Measurements from ENCODE around the gene GAL3ST1.
"Not testable (repeated sequence)": the region's sequence is repeated elsewhere in the genome, so short reads cannot be mapped to it uniquely, and the experiment has no call there.

The GAL3ST1 gene

GRCh38 chr22:30564761-30565119, 9.7 kb downstream of the GAL3ST1 start:
- no peak for DNase-seq (ENCODE audit: low read depth in 2 of 2)

- DNase-seq (ENCODE audit: low read depth in 2 of 2) = no peak
These were observed 10.3 kb downstream of the GAL3ST1 start for GRCh38 chr22:30564045-30564760.

GRCh38 chr22:30562366-30562765, 12.1 kb downstream of the GAL3ST1 start:
- DNase-seq (ENCODE audit: low read depth in 2 of 2) = no peak

- no peak for DNase-seq (ENCODE audit: low read depth in 2 of 2)
These were observed 12.9 kb downstream of the GAL3ST1 start for GRCh38 chr22:30561402-30562189.

- DNase-seq (ENCODE audit: low read depth in 2 of 2) = not testable (repeated sequence)
These were observed 13.7 kb downstream of the GAL3ST1 start for GRCh38 chr22:30560643-30561202.

- no peak for DNase-seq (ENCODE audit: low read depth in 2 of 2)
These were observed 14.6 kb downstream of the GAL3ST1 start for GRCh38 chr22:30559889-30560288.

GRCh38 chr22:30557243-30557642, 17.2 kb downstream of the GAL3ST1 start:
- DNase-seq (ENCODE audit: low read depth in 2 of 2) = no peak

GRCh38 chr22:30556388-30556787, 18.1 kb downstream of the GAL3ST1 start:
- DNase-seq (ENCODE audit: low read depth in 2 of 2) = no peak

GRCh38 chr22:30555282-30556210, 18.9 kb downstream of the GAL3ST1 start:
- DNase-seq (ENCODE audit: low read depth in 2 of 2) = no peak

GRCh38 chr22:30553971-30554370, 20.5 kb downstream of the GAL3ST1 start:
- DNase-seq (ENCODE audit: low read depth in 2 of 2) = no peak

- no peak for DNase-seq (ENCODE audit: low read depth in 2 of 2)
These were observed 21.7 kb downstream of the GAL3ST1 start for GRCh38 chr22:30552719-30553118.

- not testable (repeated sequence) for DNase-seq (ENCODE audit: low read depth in 2 of 2)
These were observed 22.7 kb downstream of the GAL3ST1 start for GRCh38 chr22:30551813-30552212.

- DNase-seq (ENCODE audit: low read depth in 2 of 2) = no peak
These were observed 27.3 kb downstream of the GAL3ST1 start for GRCh38 chr22:30547188-30547587.

- DNase-seq (ENCODE audit: low read depth in 2 of 2) = no peak
These were observed 27.8 kb downstream of the GAL3ST1 start, which contains the start of gene SEC14L6 for GRCh38 chr22:30546616-30547015. SEC14L6 (minus strand) TSS chr22:30546741; CDS start chr22:30546682, 59 bp downstream.

GRCh38 chr22:30542811-30543188, 31.7 kb downstream of the GAL3ST1 start:
- no peak for DNase-seq (ENCODE audit: low read depth in 2 of 2)

GRCh38 chr22:30541961-30542810, 32.3 kb downstream of the GAL3ST1 start:
- no peak for DNase-seq (ENCODE audit: low read depth in 2 of 2)

GRCh38 chr22:30541511-30541910, 33.0 kb downstream of the GAL3ST1 start:
- DNase-seq (ENCODE audit: low read depth in 2 of 2) = not testable (repeated sequence)

- no peak for DNase-seq (ENCODE audit: low read depth in 2 of 2)
These were observed 35.1 kb downstream of the GAL3ST1 start for GRCh38 chr22:30539368-30539767.

GRCh38 chr22:30538280-30538679, 36.2 kb downstream of the GAL3ST1 start:
- DNase-seq (ENCODE audit: low read depth in 2 of 2) = no peak

- DNase-seq (ENCODE audit: low read depth in 2 of 2) = no peak
These were observed 37.3 kb downstream of the GAL3ST1 start for GRCh38 chr22:30537083-30537731.
